Esophagus muscularis mucosa (tissue), 3 donors: ENCODE data around the gene ZNF692.

ENCODE experiments used
- POLR2A ChIP-seq: fragments of 450-650 bp; IDR thresholded peaks from one replicate; pipeline ENCODE4 v1.6.1; 2017; ENCODE audit warnings: antibody characterized with exemption, moderate library complexity, mild to moderate bottlenecking, low read depth
- TF ChIP-seq, protein P1 (sequence below), 3 experiments: fragments of 200-600 bp in 2 of 3; fragments of 450-650 bp in 1 of 3; sonication (generic) in 2 of 3; IDR thresholded peaks; one replicate each; pipeline ENCODE4 v1.5.1; 2017 to 2019; ENCODE audit warnings: antibody characterized with exemption in 3 of 3, mild to moderate bottlenecking in 2 of 3, moderate library complexity in 1 of 3

DNA sequence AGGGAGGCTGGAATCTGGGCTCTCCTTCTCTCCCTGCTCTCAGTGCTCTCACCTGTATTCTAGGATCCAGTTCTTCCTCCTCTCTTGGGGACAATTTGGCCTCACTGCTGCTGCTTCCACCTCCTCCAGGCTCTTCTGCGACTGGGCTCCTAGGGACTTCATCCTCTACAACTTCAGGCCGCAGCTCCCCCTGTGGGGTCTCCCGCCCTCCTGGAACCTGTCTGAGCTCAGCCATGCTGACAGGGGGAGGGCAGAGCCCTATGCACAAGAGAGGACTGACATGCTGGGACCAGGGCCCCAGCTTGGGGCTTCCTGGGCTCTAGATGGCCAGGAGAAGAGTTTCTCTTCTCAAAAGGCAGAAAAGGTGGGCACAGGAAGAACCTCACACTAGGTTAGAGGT lies 34.2 kb downstream of the ZNF692 start:
- TF ChIP-seq, protein P1, sequence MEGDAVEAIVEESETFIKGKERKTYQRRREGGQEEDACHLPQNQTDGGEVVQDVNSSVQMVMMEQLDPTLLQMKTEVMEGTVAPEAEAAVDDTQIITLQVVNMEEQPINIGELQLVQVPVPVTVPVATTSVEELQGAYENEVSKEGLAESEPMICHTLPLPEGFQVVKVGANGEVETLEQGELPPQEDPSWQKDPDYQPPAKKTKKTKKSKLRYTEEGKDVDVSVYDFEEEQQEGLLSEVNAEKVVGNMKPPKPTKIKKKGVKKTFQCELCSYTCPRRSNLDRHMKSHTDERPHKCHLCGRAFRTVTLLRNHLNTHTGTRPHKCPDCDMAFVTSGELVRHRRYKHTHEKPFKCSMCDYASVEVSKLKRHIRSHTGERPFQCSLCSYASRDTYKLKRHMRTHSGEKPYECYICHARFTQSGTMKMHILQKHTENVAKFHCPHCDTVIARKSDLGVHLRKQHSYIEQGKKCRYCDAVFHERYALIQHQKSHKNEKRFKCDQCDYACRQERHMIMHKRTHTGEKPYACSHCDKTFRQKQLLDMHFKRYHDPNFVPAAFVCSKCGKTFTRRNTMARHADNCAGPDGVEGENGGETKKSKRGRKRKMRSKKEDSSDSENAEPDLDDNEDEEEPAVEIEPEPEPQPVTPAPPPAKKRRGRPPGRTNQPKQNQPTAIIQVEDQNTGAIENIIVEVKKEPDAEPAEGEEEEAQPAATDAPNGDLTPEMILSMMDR (IDR thresholded peaks at IDR 0.05) = no peak
- TF ChIP-seq POLR2A = no peak
